BE2C (cell line): ENCODE results near the gene OR7G1.
A peak's percentile ranks its signal among the peaks of the same experiment; 100 is the strongest.

ENCODE experiments used
- DNase-seq: peaks from one replicate; pipeline ENCODE4 v3.0.0-alpha.2; 2020
- H3K27me3 ChIP-seq: fragments of 250-450 bp; sonication (Bioruptor Pico); 2 replicates; pipeline ENCODE4 v1.5.1; 2020; ENCODE audit warnings: mild to moderate bottlenecking
- H3K36me3 ChIP-seq: fragments of 250-450 bp; sonication (Bioruptor Pico); 2 replicates; pipeline ENCODE4 v1.5.1; 2020; ENCODE audit warnings: mild to moderate bottlenecking
- H3K4me1 ChIP-seq: fragments of 250-450 bp; sonication (Bioruptor Pico); 2 replicates; pipeline ENCODE4 v1.5.1; 2020
- H3K4me3 ChIP-seq: 2 replicates; pipeline ENCODE4 v1.5.1; 2011; ENCODE audit warnings: low read depth, low read length
- H3K9me3 ChIP-seq: fragments of 250-450 bp; sonication (Bioruptor Pico); 2 replicates; pipeline ENCODE4 v1.5.1; 2020
- CTCF ChIP-seq: IDR thresholded peaks from 2 replicates; pipeline ENCODE4 v1.5.1; 2012; ENCODE audit warnings: mild to moderate bottlenecking, low read depth, low read length

Gene OR7G1

GRCh38 chr19:9140159-9140874, 24.8 kb upstream of the OR7G1 start, which contains the start of gene ZNF317:
ZNF317 (plus strand) TSS chr19:9140397; CDS start chr19:9156017, 15,620 bp downstream.
- H3K36me3 ChIP-seq: peaks cover 9% of the 10 kb centered on the region
- H3K4me1 ChIP-seq: no peaks in the 10 kb centered on the region
- peak; percentile 93 for DNase-seq
- H3K27me3 ChIP-seq: no peaks in the 10 kb centered on the region; the same call in 1 of the 2 replicates
- TF ChIP-seq CTCF: no peak
- H3K9me3 ChIP-seq: peaks cover 10% of the 10 kb centered on the region; the same call in 1 of the 2 replicates
- peak within 1 kb of the TSS; percentile 100 for H3K4me3 ChIP-seq

- no peak for TF ChIP-seq CTCF
- Histone ChIP-seq H3K4me3 (peak overlapping the region; percentile 100), H3K36me3 (peaks cover 9% of the 10 kb centered on the region), H3K27me3 (peaks cover 3% of the 10 kb centered on the region), H3K4me1 (no peaks in the 10 kb centered on the region), H3K9me3 (peaks cover 4% of the 10 kb centered on the region; the same call in 1 of the 2 replicates)
- no peak for DNase-seq
Measured at GRCh38 chr19:9139609-9140158, 24.1 kb upstream of the OR7G1 start.

GRCh38 chr19:9132422-9132821, 16.9 kb upstream of the OR7G1 start:
- no peaks in the 10 kb centered on the region for H3K4me1 ChIP-seq
- no peak for TF ChIP-seq CTCF
- H3K36me3 ChIP-seq: no peaks in the 10 kb centered on the region
- no peak for DNase-seq
- H3K27me3 ChIP-seq: peaks cover 9% of the 10 kb centered on the region
- no peak overlapping the region for H3K4me3 ChIP-seq
- H3K9me3 ChIP-seq: no peaks in the 10 kb centered on the region

- Histone ChIP-seq H3K27me3 (peaks cover 9% of the 10 kb centered on the region), H3K4me1 (no peaks in the 10 kb centered on the region), H3K9me3 (no peaks in the 10 kb centered on the region), H3K36me3 (no peaks in the 10 kb centered on the region), H3K4me3 (no peak overlapping the region)
- no peak for DNase-seq
- TF ChIP-seq CTCF: no peak
Measured at GRCh38 chr19:9130965-9131364, 15.4 kb upstream of the OR7G1 start.

- no peak overlapping the region for H3K4me3 ChIP-seq
- H3K9me3 ChIP-seq: no peaks in the 10 kb centered on the region
- no peaks in the 10 kb centered on the region for H3K36me3 ChIP-seq
- no peak for DNase-seq
- no peaks in the 10 kb centered on the region for H3K4me1 ChIP-seq
- peaks cover 6% of the 10 kb centered on the region for H3K27me3 ChIP-seq
- TF ChIP-seq CTCF: no peak
Measured at GRCh38 chr19:9128171-9128570, 12.6 kb upstream of the OR7G1 start.

- Histone ChIP-seq H3K27me3 (peaks cover 6% of the 10 kb centered on the region), H3K9me3 (no peaks in the 10 kb centered on the region), H3K4me1 (no peaks in the 10 kb centered on the region), H3K36me3 (no peaks in the 10 kb centered on the region), H3K4me3 (no peak within 1 kb of the TSS)
- DNase-seq: no peak
- TF ChIP-seq CTCF: no peak
Measured at GRCh38 chr19:9126900-9127405, 11.4 kb upstream of the OR7G1 start, which contains the start of gene OR7G3. OR7G3 (minus strand) TSS chr19:9126950; CDS start chr19:9126950, 0 bp downstream.
